WTC11 (cell line): Measurements from ENCODE around the gene NEDD4L. TPM values are rescaled to one million over a fixed set of nuclear protein-coding genes. Genes with fewer than 3 reads are reported as not detected.

Experiments
- ATAC-seq: fragments of 200-7000 bp; cut with Tn5 transposase; 2 replicates; pipeline ENCODE4 v1.10.0; 2021; ENCODE audit warnings: mild to moderate bottlenecking, moderate library complexity
- CTCF ChIA-PET: fragments of 300-600 bp; sonication (Branson Sonifier 250); formaldehyde crosslinking; loops from one replicate; lab custom pipeline; 2021; ENCODE audit warnings: antibody characterized with exemption; lab: Charles Lee
- POLR2A ChIA-PET: fragments of 350-600 bp; sonication (Branson Sonifier 250); formaldehyde crosslinking; loops from one replicate; lab custom pipeline; 2021; ENCODE audit warnings: antibody characterized with exemption; lab: Charles Lee
- DNase-seq: peaks from one replicate; pipeline ENCODE4 v3.0.0; 2021; ENCODE audit warnings: low spot score
- H3K27ac Mint-ChIP-seq: 2 replicates; pipeline ENCODE4 v1.8.0; 2021; ENCODE audit warnings: mixed read lengths
- H3K27me3 Mint-ChIP-seq: 2 replicates; pipeline ENCODE4 v1.8.0; 2021; ENCODE audit warnings: low read depth, mild to moderate bottlenecking, moderate library complexity, mixed read lengths
- H3K36me3 Mint-ChIP-seq: 2 replicates; pipeline ENCODE4 v1.8.0; 2021; ENCODE audit warnings: mixed read lengths
- H3K4me1 Mint-ChIP-seq: 2 replicates; pipeline ENCODE4 v1.8.0; 2022; ENCODE audit warnings: mixed read lengths
- H3K4me3 Mint-ChIP-seq: 2 replicates; pipeline ENCODE4 v1.8.0; 2021; ENCODE audit warnings: mild to moderate bottlenecking, moderate library complexity, mixed read lengths
- H3K9me3 Mint-ChIP-seq: 2 replicates; pipeline ENCODE4 v1.8.0; 2021; ENCODE audit warnings: mixed read lengths
- AFF4 ChIP-seq: sonication (generic); formaldehyde crosslinking; IDR thresholded peaks from 2 replicates; pipeline ENCODE4 v1.8.1; 2023; ENCODE audit warnings: mild to moderate bottlenecking, missing genetic modification reagents, borderline replicate concordance
- ATF1 ChIP-seq: sonication (generic); formaldehyde crosslinking; IDR thresholded peaks from 2 replicates; pipeline ENCODE4 v1.8.1; 2023; ENCODE audit warnings: mild to moderate bottlenecking, moderate library complexity, missing genetic modification reagents
- CREM ChIP-seq: sonication (generic); formaldehyde crosslinking; IDR thresholded peaks from 2 replicates; pipeline ENCODE4 v1.8.1; 2022; ENCODE audit warnings: mild to moderate bottlenecking, missing genetic modification reagents, moderate library complexity
- FOXJ3 ChIP-seq: sonication (generic); formaldehyde crosslinking; IDR thresholded peaks from 2 replicates; pipeline ENCODE4 v1.9.0; 2021; ENCODE audit warnings: missing genetic modification reagents, mild to moderate bottlenecking, borderline replicate concordance
- FOXP1 ChIP-seq: sonication (generic); formaldehyde crosslinking; IDR thresholded peaks from 2 replicates; pipeline ENCODE4 v1.8.0; 2022; ENCODE audit warnings: missing genetic modification reagents, mild to moderate bottlenecking, moderate library complexity, borderline replicate concordance
- MYBL2 ChIP-seq: sonication (generic); formaldehyde crosslinking; IDR thresholded peaks from 2 replicates; pipeline ENCODE4 v1.8.1; 2023; ENCODE audit warnings: mild to moderate bottlenecking, moderate library complexity, missing genetic modification reagents
- NR3C1 ChIP-seq: sonication (generic); formaldehyde crosslinking; conservative IDR thresholded peaks from 2 replicates; pipeline ENCODE4 v1.8.1; 2023; ENCODE audit warnings: low read depth, mild to moderate bottlenecking, missing genetic modification reagents
- PRRX2 ChIP-seq: fragments of 250-450 bp; sonication (Bioruptor Pico); IDR thresholded peaks from 2 replicates; pipeline ENCODE4 v1.8.0; 2021; ENCODE audit warnings: mild to moderate bottlenecking
- TEAD4 ChIP-seq: sonication (generic); formaldehyde crosslinking; IDR thresholded peaks from 2 replicates; pipeline ENCODE4 v1.8.0; 2022; ENCODE audit warnings: mild to moderate bottlenecking, missing genetic modification reagents
- ZNF138 ChIP-seq: sonication (generic); formaldehyde crosslinking; conservative IDR thresholded peaks from 2 replicates; pipeline ENCODE4 v1.8.1; 2022; ENCODE audit warnings: mild to moderate bottlenecking, moderate library complexity, missing genetic modification reagents
- ZNF219 ChIP-seq: sonication (generic); formaldehyde crosslinking; IDR thresholded peaks from 2 replicates; pipeline ENCODE4 v1.8.0; 2023; ENCODE audit warnings: missing genetic modification reagents, mild to moderate bottlenecking, borderline replicate concordance
- ZNF532 ChIP-seq: fragments of 250-450 bp; sonication (Bioruptor Pico); IDR thresholded peaks from 2 replicates; pipeline ENCODE4 v1.9.0; 2021; ENCODE audit warnings: mild to moderate bottlenecking, borderline replicate concordance
- total RNA-seq: library from RNA; stranded (reverse); gene quantifications from 3 replicates; pipeline ENCODE4 v1.2.3, GENCODE V29; 2021
- TF ChIP-seq, protein P1 (sequence below): fragments of 250-450 bp; sonication (Bioruptor Pico); conservative IDR thresholded peaks from 2 replicates; pipeline ENCODE4 v1.9.0; 2021; ENCODE audit warnings: mild to moderate bottlenecking
- TF ChIP-seq, protein P2 (sequence below): fragments of 250-450 bp; sonication (Bioruptor Pico); IDR thresholded peaks from 2 replicates; pipeline ENCODE4 v1.9.0; 2021; ENCODE audit warnings: moderate library complexity, mild to moderate bottlenecking, inconsistent platforms, borderline replicate concordance
- TF ChIP-seq, protein P3 (sequence below): sonication (generic); formaldehyde crosslinking; IDR thresholded peaks from 2 replicates; pipeline ENCODE4 v1.8.0; 2023; ENCODE audit warnings: mild to moderate bottlenecking, missing genetic modification reagents

The NEDD4L gene
- total RNA-seq, 1 experiment from 2014 or later = 88.0 TPM

- H3K4me3 Mint-ChIP-seq = no peak overlapping the region
- POLR2A ChIA-PET = interaction anchor here (1.1 kb wide), 1 partner anchor 22 kb away, joined by 3 read pairs; no protein-coding TSS in a partner anchor
- DNase-seq (no peak), ATAC-seq (peak; percentile 68)
- peaks cover 49% of the 10 kb centered on the region for H3K4me1 Mint-ChIP-seq
- no peak for TF ChIP-seq ZNF219
- no peak for TF ChIP-seq CREM (CRISPR knock-in tag)
- no peak for TF ChIP-seq PRRX2 (CRISPR knock-in tag)
- TF ChIP-seq MYBL2 (CRISPR knock-in tag) = no peak
- TF ChIP-seq, protein P1, sequence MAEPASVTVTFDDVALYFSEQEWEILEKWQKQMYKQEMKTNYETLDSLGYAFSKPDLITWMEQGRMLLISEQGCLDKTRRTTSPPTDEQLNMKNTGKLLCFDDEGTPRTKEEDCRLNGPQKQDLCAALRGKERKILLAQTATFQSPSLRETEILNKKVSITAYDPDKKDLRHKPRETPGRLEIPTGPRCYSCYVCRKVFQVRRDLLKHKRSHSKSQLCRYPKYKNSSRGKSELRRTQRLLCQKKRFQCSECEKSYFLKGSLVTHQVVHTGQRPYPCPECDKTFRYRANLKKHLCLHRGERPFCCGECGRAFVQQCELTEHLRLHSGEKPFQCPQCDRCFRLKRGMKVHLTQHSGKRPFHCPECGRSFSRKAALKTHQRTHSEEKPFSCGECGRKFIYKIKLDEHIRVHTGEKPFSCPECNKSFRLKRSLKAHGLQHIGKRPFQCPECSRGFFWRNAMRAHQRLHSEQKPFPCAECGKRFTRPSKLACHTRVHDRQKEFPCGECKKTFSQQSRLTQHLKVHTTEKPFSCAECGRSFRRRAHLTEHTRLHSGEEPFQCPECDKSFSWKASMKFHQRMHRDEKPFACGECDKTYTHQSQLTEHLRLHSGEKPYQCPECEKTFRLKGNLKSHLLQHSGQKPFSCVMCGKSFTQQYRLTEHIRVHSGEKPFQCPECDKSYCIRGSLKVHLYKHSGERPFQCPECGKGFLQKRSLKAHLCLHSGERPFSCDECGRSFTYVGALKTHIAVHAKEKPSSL = no peak
- TF ChIP-seq, protein P2, sequence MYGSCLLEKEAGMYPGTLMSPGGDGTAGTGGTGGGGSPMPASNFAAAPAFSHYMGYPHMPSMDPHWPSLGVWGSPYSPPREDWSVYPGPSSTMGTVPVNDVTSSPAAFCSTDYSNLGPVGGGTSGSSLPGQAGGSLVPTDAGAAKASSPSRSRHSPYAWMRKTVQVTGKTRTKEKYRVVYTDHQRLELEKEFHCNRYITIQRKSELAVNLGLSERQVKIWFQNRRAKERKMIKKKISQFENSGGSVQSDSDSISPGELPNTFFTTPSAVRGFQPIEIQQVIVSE (CRISPR knock-in tag) = no peak
- TF ChIP-seq ZNF532 (CRISPR knock-in tag) = no peak
- no peak for TF ChIP-seq NR3C1 (CRISPR knock-in tag)
- TF ChIP-seq, protein P3, sequence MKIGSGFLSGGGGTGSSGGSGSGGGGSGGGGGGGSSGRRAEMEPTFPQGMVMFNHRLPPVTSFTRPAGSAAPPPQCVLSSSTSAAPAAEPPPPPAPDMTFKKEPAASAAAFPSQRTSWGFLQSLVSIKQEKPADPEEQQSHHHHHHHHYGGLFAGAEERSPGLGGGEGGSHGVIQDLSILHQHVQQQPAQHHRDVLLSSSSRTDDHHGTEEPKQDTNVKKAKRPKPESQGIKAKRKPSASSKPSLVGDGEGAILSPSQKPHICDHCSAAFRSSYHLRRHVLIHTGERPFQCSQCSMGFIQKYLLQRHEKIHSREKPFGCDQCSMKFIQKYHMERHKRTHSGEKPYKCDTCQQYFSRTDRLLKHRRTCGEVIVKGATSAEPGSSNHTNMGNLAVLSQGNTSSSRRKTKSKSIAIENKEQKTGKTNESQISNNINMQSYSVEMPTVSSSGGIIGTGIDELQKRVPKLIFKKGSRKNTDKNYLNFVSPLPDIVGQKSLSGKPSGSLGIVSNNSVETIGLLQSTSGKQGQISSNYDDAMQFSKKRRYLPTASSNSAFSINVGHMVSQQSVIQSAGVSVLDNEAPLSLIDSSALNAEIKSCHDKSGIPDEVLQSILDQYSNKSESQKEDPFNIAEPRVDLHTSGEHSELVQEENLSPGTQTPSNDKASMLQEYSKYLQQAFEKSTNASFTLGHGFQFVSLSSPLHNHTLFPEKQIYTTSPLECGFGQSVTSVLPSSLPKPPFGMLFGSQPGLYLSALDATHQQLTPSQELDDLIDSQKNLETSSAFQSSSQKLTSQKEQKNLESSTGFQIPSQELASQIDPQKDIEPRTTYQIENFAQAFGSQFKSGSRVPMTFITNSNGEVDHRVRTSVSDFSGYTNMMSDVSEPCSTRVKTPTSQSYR (CRISPR knock-in tag) = no peak
- TF ChIP-seq FOXP1 = no peak
- no peak for TF ChIP-seq TEAD4 (CRISPR knock-in tag)
- TF ChIP-seq FOXJ3 (CRISPR knock-in tag) = no peak
- no peak for TF ChIP-seq AFF4
- TF ChIP-seq ATF1 = no peak
- TF ChIP-seq ZNF138 (CRISPR knock-in tag) = no peak
- H3K27me3 Mint-ChIP-seq = no peaks in the 10 kb centered on the region
- no peaks in the 10 kb centered on the region for H3K36me3 Mint-ChIP-seq
- no peak overlapping the region; the same call in 1 of the 2 replicates for H3K27ac Mint-ChIP-seq
- H3K9me3 Mint-ChIP-seq = no peaks in the 10 kb centered on the region
- CTCF ChIA-PET = interaction anchor here (0.7 to 2.7 kb wide), 8 partner anchors 9 to 298 kb away, joined by 3 to 8 read pairs (median 4); no protein-coding TSS in a partner anchor
Observed at GRCh38 chr18:58180172-58180571, 136.1 kb downstream of the NEDD4L start.
